Esophagus squamous epithelium (tissue), 5 donors: Measurements from ENCODE around the gene DTWD2. TPM values are rescaled to one million over a fixed set of nuclear protein-coding genes. Genes with fewer than 3 reads are reported as not detected.
"Not testable (repeated sequence)": the region's sequence is repeated elsewhere in the genome, so short reads cannot be mapped to it uniquely, and the experiment has no call there.

Experiments used
- DNase-seq: peaks from one replicate; lab custom pipeline; 2025; lab: John Stamatoyannopoulos, UW
- H3K27ac ChIP-seq, 4 donors: fragments of 200-600 bp; sonication (generic); one replicate each; pipeline ENCODE4 v1.5.1; 2016 to 2019; ENCODE audit warnings: mild to moderate bottlenecking in 1 of 4
- H3K27me3 ChIP-seq, 4 donors: fragments of 200-600 bp; sonication (generic); 1 replicate in 3 of 4; 2 replicates in 1 of 4; pipeline versions ENCODE4 v1.5.1 to v1.6.0; 2017 to 2021; ENCODE audit warnings: antibody characterized with exemption in 1 of 4
- H3K36me3 ChIP-seq, 3 donors: fragments of 200-600 bp; sonication (generic); one replicate each; pipeline ENCODE4 v1.5.1; 2016 to 2019
- H3K4me1 ChIP-seq, 3 donors: fragments of 200-600 bp; sonication (generic); one replicate each; pipeline ENCODE4 v1.5.1; 2017 to 2019
- H3K4me3 ChIP-seq, 4 donors: fragments of 200-600 bp; sonication (generic); 1 replicate in 3 of 4; 2 replicates in 1 of 4; pipeline ENCODE4 v1.5.1; 2016 to 2019; ENCODE audit warnings: mild to moderate bottlenecking in 2 of 4, moderate library complexity in 1 of 4
- H3K9me3 ChIP-seq, 3 donors: fragments of 200-600 bp; sonication (generic); one replicate each; pipeline ENCODE4 v1.5.1; 2016 to 2019
- CTCF ChIP-seq, 6 experiments: fragments of 450-650 bp in 4 of 6; fragments of 200-600 bp in 2 of 6; sonication (generic) in 2 of 6; IDR thresholded peaks; one replicate each; pipeline ENCODE4 v1.5.1; 2016 to 2019; ENCODE audit warnings: antibody characterized with exemption in 6 of 6, mild to moderate bottlenecking in 4 of 6, moderate library complexity in 4 of 6
- POLR2A ChIP-seq, 4 donors: fragments of 450-650 bp; IDR thresholded peaks; one replicate each; pipeline ENCODE4 v1.6.1; 2017; ENCODE audit warnings: antibody characterized with exemption in 4 of 4, mild to moderate bottlenecking in 4 of 4, moderate library complexity in 3 of 4
- WGBS, 2 donors: methylation state at CpG; one replicate each; pipeline ENCODE4 v1.1.5; 2018; 5-methylcytosine and 5-hydroxymethylcytosine counted together
- intact Hi-C: fragments of 100-400 bp; cut with DNase I; formaldehyde crosslinking; loops from one replicate; pipeline ENCODE4 v1.15.0; 2022
- total RNA-seq, 4 donors: library from RNA; depleted of rRNA; stranded (reverse); fragments of >200 nt; gene quantifications; one replicate each; pipeline ENCODE4 v1.1.0, GENCODE V29; 2016
- donor health status: DM: yes; HTN: yes; CAD: no.

DTWD2 gene
- total RNA-seq, 4 donors from 2014 or later = 7.4 to 11.5 (median 9.9) TPM

- H3K27ac ChIP-seq = no peak overlapping the region
- DNase-seq = no peak
- TF ChIP-seq CTCF (IDR thresholded peaks at IDR 0.05) (no peak), POLR2A (IDR thresholded peaks at IDR 0.05) (no peak)
- no peaks in the 10 kb centered on the region for H3K36me3 ChIP-seq
- peaks cover 0 to 45% (median 5%) of the 10 kb centered on the region in 3 donors for H3K9me3 ChIP-seq
- 90% methylated on average over 4 of the region's 6 CpGs; no CpG with 5 or more reads in 1 of the 2 donors for WGBS, 2 donors
- no peaks in the 10 kb centered on the region for H3K27me3 ChIP-seq
- intact Hi-C loops = no loop called here
- no peak overlapping the region for H3K4me3 ChIP-seq
- H3K4me1 ChIP-seq = no peaks in the 10 kb centered on the region
These were observed 114.9 kb downstream of the DTWD2 start for GRCh38 chr5:118873417-118873816.

GRCh38 chr5:118863345-118863744 is 125.0 kb downstream of the DTWD2 start:
- Histone ChIP-seq H3K27me3 (no peaks in the 10 kb centered on the region), H3K4me1 (no peaks in the 10 kb centered on the region), H3K27ac (no peak overlapping the region), H3K4me3 (no peak overlapping the region), H3K9me3 (no peaks in the 10 kb centered on the region), H3K36me3 (no peaks in the 10 kb centered on the region)
- no peak for DNase-seq
- no peak for TF ChIP-seq POLR2A (IDR thresholded peaks at IDR 0.05)
- TF ChIP-seq CTCF (IDR thresholded peaks at IDR 0.05) = no peak
- intact Hi-C loops = no loop called here

GRCh38 chr5:118862596-118862995 is 125.8 kb downstream of the DTWD2 start:
- no peak for DNase-seq
- Histone ChIP-seq H3K27ac (no peak overlapping the region), H3K4me1 (no peaks in the 10 kb centered on the region), H3K27me3 (no peaks in the 10 kb centered on the region), H3K9me3 (no peaks in the 10 kb centered on the region), H3K36me3 (no peaks in the 10 kb centered on the region), H3K4me3 (no peak overlapping the region)
- TF ChIP-seq CTCF (IDR thresholded peaks at IDR 0.05) (no peak), POLR2A (IDR thresholded peaks at IDR 0.05) (no peak)
- intact Hi-C loops = no loop called here

- no peak for TF ChIP-seq CTCF (IDR thresholded peaks at IDR 0.05)
- TF ChIP-seq POLR2A (IDR thresholded peaks at IDR 0.05) = no peak
- Histone ChIP-seq H3K36me3 (no peaks in the 10 kb centered on the region), H3K9me3 (no peaks in the 10 kb centered on the region), H3K27ac (no peak overlapping the region), H3K27me3 (no peaks in the 10 kb centered on the region), H3K4me1 (no peaks in the 10 kb centered on the region), H3K4me3 (no peak overlapping the region)
- intact Hi-C loops = no loop called here
- 43 to 45% methylated on average over 3 of the region's 3 CpGs for WGBS, 2 donors
- no peak for DNase-seq
These were observed 130.6 kb downstream of the DTWD2 start for GRCh38 chr5:118857700-118858099.

- intact Hi-C loops = no loop called here
- peaks cover 0 to 19% (median 0%) of the 10 kb centered on the region in 3 donors for H3K9me3 ChIP-seq
- H3K36me3 ChIP-seq = no peaks in the 10 kb centered on the region
- no peaks in the 10 kb centered on the region for H3K27me3 ChIP-seq
- TF ChIP-seq CTCF (IDR thresholded peaks at IDR 0.05) (no peak), POLR2A (IDR thresholded peaks at IDR 0.05) (no peak)
- DNase-seq = no peak
- H3K27ac ChIP-seq = no peak overlapping the region
- no peak overlapping the region for H3K4me3 ChIP-seq
- H3K4me1 ChIP-seq = no peaks in the 10 kb centered on the region
- WGBS, 2 donors = 62 to 76% methylated on average over 5 of the region's 5 CpGs
These were observed 133.5 kb downstream of the DTWD2 start for GRCh38 chr5:118854819-118855218.

- peaks cover 0 to 19% (median 0%) of the 10 kb centered on the region in 3 donors for H3K9me3 ChIP-seq
- H3K36me3 ChIP-seq, intact Hi-C loops, H3K4me1 ChIP-seq, H3K27ac ChIP-seq, H3K27me3 ChIP-seq, H3K4me3 ChIP-seq, DNase-seq: not testable (repeated sequence)
- WGBS, 2 donors = 91 to 93% methylated on average over 4 of the region's 4 CpGs
These were observed 136.6 kb downstream of the DTWD2 start for GRCh38 chr5:118851785-118852184.

- H3K36me3 ChIP-seq, H3K4me1 ChIP-seq, H3K27ac ChIP-seq, DNase-seq, H3K4me3 ChIP-seq, H3K27me3 ChIP-seq, intact Hi-C loops: not testable (repeated sequence)
- peaks cover 0 to 19% (median 0%) of the 10 kb centered on the region in 3 donors for H3K9me3 ChIP-seq
- 69 to 100% methylated on average over 1 of the region's 1 CpG for WGBS, 2 donors
These were observed 138.8 kb downstream of the DTWD2 start for GRCh38 chr5:118849507-118849906.
